ENCODE data around the gene RANBP17.
"Not testable (repeated sequence)": the region's sequence is repeated elsewhere in the genome, so short reads cannot be mapped to it uniquely, and the experiment has no call there.

The RANBP17 gene

GRCh38 chr5:170833981-170834380 is 27.8 kb upstream of the RANBP17 start:
- peak; percentile 58 for TF ChIP-seq ZNF513 (tag by site-specific recombination; IDR thresholded peaks at IDR 0.05)
- H3K4me3 ChIP-seq (ENCODE audit: low read depth, low read length); H3K4me1 ChIP-seq (ENCODE audit: control insufficient read depth, insufficient read depth, low read length); H3K36me3 ChIP-seq (ENCODE audit: control insufficient read depth in 2 of 2, insufficient read depth in 1 of 2, low read length in 2 of 2); H3K9me3 ChIP-seq (ENCODE audit: control insufficient read depth, insufficient read depth, low read depth, low read length); H3K27ac ChIP-seq (ENCODE audit: extremely low read depth, low read depth, low read length); POLR2A ChIA-PET: not testable (repeated sequence)
- CTCF ChIA-PET, result interaction anchor here (0.6 to 1.3 kb wide), 3 partner anchors 51 to 89 kb away, joined by 3 to 4 read pairs (median 3); no protein-coding TSS in a partner anchor

- ChIA-PET POLR2A (no interaction called here), CTCF (interaction anchor here (0.7 to 0.9 kb wide), 2 partner anchors 26 to 27 kb away, joined by 3 read pairs; no protein-coding TSS in a partner anchor)
- no peaks in the 10 kb centered on the region for H3K36me3 ChIP-seq (ENCODE audit: control insufficient read depth in 2 of 2, insufficient read depth in 1 of 2, low read length in 2 of 2)
- H3K9me3 ChIP-seq (ENCODE audit: control insufficient read depth, insufficient read depth, low read depth, low read length), result no peaks in the 10 kb centered on the region
- no peak overlapping the region for H3K27ac ChIP-seq (ENCODE audit: extremely low read depth, low read depth, low read length)
- H3K4me3 ChIP-seq (ENCODE audit: low read depth, low read length), result no peak overlapping the region
- TF ChIP-seq PRDM2 (tag by site-specific recombination; IDR thresholded peaks at IDR 0.05; ENCODE audit: borderline replicate concordance) (no peak), ZNF239 (tag by site-specific recombination; IDR thresholded peaks at IDR 0.05) (no peak)
- no peaks in the 10 kb centered on the region for H3K4me1 ChIP-seq (ENCODE audit: control insufficient read depth, insufficient read depth, low read length)
Measured at GRCh38 chr5:170836226-170836625, 25.6 kb upstream of the RANBP17 start.

- H3K4me3 ChIP-seq (ENCODE audit: low read depth, low read length), result no peak overlapping the region
- H3K36me3 ChIP-seq (ENCODE audit: control insufficient read depth in 2 of 2, insufficient read depth in 1 of 2, low read length in 2 of 2), result no peaks in the 10 kb centered on the region
- H3K27ac ChIP-seq (ENCODE audit: extremely low read depth, low read depth, low read length), result no peak overlapping the region
- no peaks in the 10 kb centered on the region for H3K4me1 ChIP-seq (ENCODE audit: control insufficient read depth, insufficient read depth, low read length)
- CTCF ChIA-PET, result no interaction called here
- POLR2A ChIA-PET, result no interaction called here
- no peaks in the 10 kb centered on the region for H3K9me3 ChIP-seq (ENCODE audit: control insufficient read depth, insufficient read depth, low read depth, low read length)
- TF ChIP-seq ZNF560 (tag by site-specific recombination; IDR thresholded peaks at IDR 0.05; ENCODE audit: borderline replicate concordance) (no peak), TSHZ1 (tag by site-specific recombination; IDR thresholded peaks at IDR 0.05; ENCODE audit: borderline replicate concordance) (no peak), ZNF19 (tag by site-specific recombination; IDR thresholded peaks at IDR 0.05; ENCODE audit: low read depth) (no peak), ZNF362 (tag by site-specific recombination; IDR thresholded peaks at IDR 0.05) (no peak), CTCF (tag by site-specific recombination; IDR thresholded peaks at IDR 0.05) (no peak), ZNF692 (tag by site-specific recombination; IDR thresholded peaks at IDR 0.05) (no peak), ZBTB21 (tag by site-specific recombination; IDR thresholded peaks at IDR 0.05) (no peak)
Measured at GRCh38 chr5:170843870-170844269, 17.9 kb upstream of the RANBP17 start.
